Measurements from ENCODE around the gene GABRQ.
"Not testable (repeated sequence)": the region's sequence is repeated elsewhere in the genome, so short reads cannot be mapped to it uniquely, and the experiment has no call there.

The GABRQ gene

GRCh38 chrX:152663086-152663485 lies 25.4 kb downstream of the GABRQ start:
- DNase-seq = no peak

DNA sequence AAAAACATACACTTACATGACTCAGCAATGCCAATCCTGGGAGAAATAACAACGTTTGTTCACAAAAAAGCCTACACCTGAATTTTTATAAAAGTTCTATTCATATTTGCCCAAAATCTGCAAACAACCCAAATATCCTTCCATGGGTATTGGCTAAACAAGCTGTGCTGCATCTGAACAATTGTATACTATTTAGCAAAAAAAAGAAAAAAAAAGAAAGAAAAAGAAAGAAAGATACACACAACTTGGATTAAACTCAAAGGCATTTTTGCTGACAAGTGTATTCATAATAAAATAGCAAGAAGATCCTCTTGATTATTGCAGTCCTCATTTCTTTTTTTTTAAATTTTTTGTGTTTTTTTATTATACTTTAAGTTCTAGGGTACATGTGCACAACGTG lies 36.4 kb downstream of the GABRQ start:
- DNase-seq = no peak

DNA sequence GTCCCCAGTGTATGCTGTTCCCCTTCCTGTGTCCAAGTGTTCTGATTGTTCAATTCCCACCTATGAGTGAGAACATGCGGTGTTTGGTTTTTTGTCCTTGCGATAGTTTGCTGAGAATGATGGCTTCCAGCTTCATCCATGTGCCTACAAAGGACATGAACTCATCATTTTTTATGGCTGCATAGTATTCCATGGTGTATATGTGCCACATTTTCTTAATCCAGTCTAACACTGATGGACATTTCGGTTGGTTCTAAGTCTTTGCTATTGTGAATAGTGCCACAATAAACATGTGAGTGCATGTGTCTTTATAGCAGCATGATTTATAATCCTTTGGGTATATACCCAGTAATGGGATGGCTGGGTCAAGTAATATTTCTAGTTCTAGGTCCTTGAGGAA lies 37.0 kb downstream of the GABRQ start:
- DNase-seq = not testable (repeated sequence)

DNA sequence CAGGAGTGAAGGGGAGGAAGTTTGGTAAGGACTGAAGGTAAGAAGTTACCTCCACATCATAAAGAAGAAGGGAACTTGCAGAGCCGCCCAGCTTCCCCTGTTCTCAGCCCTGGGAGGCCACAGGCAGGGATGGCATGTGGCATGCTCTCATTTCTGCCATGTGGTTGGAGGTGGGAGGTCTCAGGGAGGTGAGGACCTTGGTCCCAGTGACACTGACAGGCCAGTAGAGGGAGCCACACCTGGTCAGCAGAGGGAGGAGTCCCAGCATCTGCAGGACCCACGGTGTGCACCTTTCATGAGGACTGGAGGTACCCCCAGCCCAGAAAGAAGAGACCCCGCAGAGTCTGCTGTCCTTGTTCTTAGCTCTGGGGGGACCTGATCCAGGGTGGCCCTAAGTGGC lies 43.3 kb downstream of the GABRQ start:
- not testable (repeated sequence) for DNase-seq

DNA sequence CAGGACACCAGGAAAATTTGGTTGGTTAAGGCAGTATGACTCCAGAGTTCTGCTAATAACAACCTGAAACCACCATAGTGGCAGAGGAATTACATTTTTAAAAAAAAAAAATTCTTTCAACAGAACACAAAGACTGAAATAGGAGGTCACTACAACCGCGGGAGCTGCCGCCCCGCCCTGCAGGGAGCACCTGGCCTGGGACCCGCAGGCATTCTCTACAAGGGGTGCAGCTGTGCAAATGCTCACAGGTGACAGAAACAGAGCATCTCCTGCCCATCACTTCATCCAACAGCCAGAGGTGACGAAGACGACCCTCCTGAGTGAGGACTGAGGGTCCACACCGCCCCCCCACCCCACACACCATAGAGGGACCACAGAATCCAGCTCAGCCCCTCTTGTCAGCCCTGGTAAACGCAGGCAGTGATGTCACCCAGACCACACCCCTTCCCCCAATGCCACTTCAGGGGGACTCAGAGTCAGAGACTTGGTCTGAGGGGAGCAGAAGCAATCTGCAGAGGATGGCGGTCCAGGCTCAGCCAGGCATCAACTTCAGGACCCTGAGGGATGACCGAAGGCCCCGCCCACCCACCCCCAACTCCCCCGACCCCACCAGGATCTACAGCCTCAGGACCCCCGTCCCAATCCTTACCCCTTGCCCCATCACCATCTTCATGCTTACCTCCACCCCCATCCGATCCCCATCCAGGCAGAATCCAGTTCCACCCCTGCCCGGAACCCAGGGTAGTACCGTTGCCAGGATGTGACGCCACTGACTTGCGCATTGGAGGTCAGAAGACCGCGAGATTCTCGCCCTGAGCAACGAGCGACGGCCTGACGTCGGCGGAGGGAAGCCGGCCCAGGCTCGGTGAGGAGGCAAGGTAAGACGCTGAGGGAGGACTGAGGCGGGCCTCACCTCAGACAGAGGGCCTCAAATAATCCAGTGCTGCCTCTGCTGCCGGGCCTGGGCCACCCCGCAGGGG lies 60.5 kb downstream of the GABRQ start, which contains the start of gene MAGEA3:
Gene MAGEA3, plus strand, starts transcription at position 843 of the 980 bp plus-strand sequence. CDS start 2,039 bp downstream, outside the sequence.
- not testable (repeated sequence) for DNase-seq

- DNase-seq = not testable (repeated sequence)
Observed at GRCh38 chrX:152700390-152700789, 62.7 kb downstream of the GABRQ start.

GRCh38 chrX:152706500-152706899 lies 68.8 kb downstream of the GABRQ start:
- not testable (repeated sequence) for DNase-seq

All from inflammatory macrophage treated with lipopolysaccharide for 1 hour (primary cell).